ENCODE measurements around the gene GPR25.

GRCh38 chr1:200837931-200838571 lies 34.7 kb upstream of the GPR25 start:
- TF ChIP-seq, protein P1, sequence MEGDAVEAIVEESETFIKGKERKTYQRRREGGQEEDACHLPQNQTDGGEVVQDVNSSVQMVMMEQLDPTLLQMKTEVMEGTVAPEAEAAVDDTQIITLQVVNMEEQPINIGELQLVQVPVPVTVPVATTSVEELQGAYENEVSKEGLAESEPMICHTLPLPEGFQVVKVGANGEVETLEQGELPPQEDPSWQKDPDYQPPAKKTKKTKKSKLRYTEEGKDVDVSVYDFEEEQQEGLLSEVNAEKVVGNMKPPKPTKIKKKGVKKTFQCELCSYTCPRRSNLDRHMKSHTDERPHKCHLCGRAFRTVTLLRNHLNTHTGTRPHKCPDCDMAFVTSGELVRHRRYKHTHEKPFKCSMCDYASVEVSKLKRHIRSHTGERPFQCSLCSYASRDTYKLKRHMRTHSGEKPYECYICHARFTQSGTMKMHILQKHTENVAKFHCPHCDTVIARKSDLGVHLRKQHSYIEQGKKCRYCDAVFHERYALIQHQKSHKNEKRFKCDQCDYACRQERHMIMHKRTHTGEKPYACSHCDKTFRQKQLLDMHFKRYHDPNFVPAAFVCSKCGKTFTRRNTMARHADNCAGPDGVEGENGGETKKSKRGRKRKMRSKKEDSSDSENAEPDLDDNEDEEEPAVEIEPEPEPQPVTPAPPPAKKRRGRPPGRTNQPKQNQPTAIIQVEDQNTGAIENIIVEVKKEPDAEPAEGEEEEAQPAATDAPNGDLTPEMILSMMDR (optimal IDR thresholded peaks at IDR 0.05 in 1 of 3, IDR thresholded peaks at IDR 0.05 in 1 of 3, conservative IDR thresholded peaks at IDR 0.05 in 1 of 3; ENCODE audit: extremely low read depth in 1 of 3, insufficient read depth in 2 of 3, low read length in 3 of 3), result peak in 1 of 3 experiments; percentile 22
- TF ChIP-seq EZH2 (IDR thresholded peaks at IDR 0.05; ENCODE audit: low read length), result no peak

Data from keratinocyte (primary cell).